Calu3 (cell line): Measurements from ENCODE around the gene TNIP2. TPM values are rescaled to one million over a fixed set of nuclear protein-coding genes. Genes with fewer than 3 reads are reported as not detected.

Source experiments
- BruUV-seq: library from RNA; stranded (reverse); fragments of 400-500 nt; replicated peaks from 2 replicates; lab custom pipeline; 2021; lab: Mats Ljungman, UMichigan
- CTCF ChIA-PET: fragments of 300-600 bp; sonication (Branson Sonifier 250); formaldehyde crosslinking; loops from one replicate; lab custom pipeline; 2022; ENCODE audit warnings: antibody characterized with exemption; lab: Charles Lee
- DNase-seq: peaks from one replicate; pipeline ENCODE4 v3.0.0; 2022
- H3K27ac Mint-ChIP-seq: one replicate; pipeline ENCODE4 v1.8.0; 2022; ENCODE audit warnings: mixed read lengths; ENCODE audit not compliant: unreplicated experiment
- H3K27me3 Mint-ChIP-seq: one replicate; pipeline ENCODE4 v1.8.0; 2022; ENCODE audit warnings: mixed read lengths; ENCODE audit not compliant: unreplicated experiment
- H3K36me3 Mint-ChIP-seq: one replicate; pipeline ENCODE4 v1.8.0; 2022; ENCODE audit warnings: mild to moderate bottlenecking, moderate library complexity, mixed read lengths; ENCODE audit not compliant: insufficient read depth, unreplicated experiment
- H3K4me1 Mint-ChIP-seq: one replicate; pipeline ENCODE4 v1.8.0; 2022; ENCODE audit warnings: mild to moderate bottlenecking, low read depth, mixed read lengths; ENCODE audit not compliant: unreplicated experiment
- H3K4me3 Mint-ChIP-seq: one replicate; pipeline ENCODE4 v1.8.0; 2022; ENCODE audit warnings: mild to moderate bottlenecking, low read depth, moderate library complexity, mixed read lengths; ENCODE audit not compliant: unreplicated experiment
- H3K9me3 Mint-ChIP-seq: one replicate; pipeline ENCODE4 v1.8.0; 2022; ENCODE audit warnings: low read depth, mixed read lengths; ENCODE audit not compliant: unreplicated experiment
- intact Hi-C: fragments of 100-400 bp; cut with micrococcal nuclease; formaldehyde crosslinking; loops from one replicate; pipeline ENCODE4 v1.10.0; 2022; ENCODE audit not compliant: unreplicated experiment
- total RNA-seq: library from RNA; stranded (reverse); gene quantifications from 2 replicates; pipeline ENCODE4 v1.2.3, GENCODE V29; 2022
- TF ChIP-seq, protein P1 (sequence below): fragments of 200-600 bp; IDR thresholded peaks from one replicate; pipeline ENCODE4 v1.8.0; 2022; ENCODE audit warnings: antibody characterized with exemption; ENCODE audit not compliant: unreplicated experiment

TNIP2 gene
- total RNA-seq, 1 experiment from 2014 or later: 18.7 TPM

DNA sequence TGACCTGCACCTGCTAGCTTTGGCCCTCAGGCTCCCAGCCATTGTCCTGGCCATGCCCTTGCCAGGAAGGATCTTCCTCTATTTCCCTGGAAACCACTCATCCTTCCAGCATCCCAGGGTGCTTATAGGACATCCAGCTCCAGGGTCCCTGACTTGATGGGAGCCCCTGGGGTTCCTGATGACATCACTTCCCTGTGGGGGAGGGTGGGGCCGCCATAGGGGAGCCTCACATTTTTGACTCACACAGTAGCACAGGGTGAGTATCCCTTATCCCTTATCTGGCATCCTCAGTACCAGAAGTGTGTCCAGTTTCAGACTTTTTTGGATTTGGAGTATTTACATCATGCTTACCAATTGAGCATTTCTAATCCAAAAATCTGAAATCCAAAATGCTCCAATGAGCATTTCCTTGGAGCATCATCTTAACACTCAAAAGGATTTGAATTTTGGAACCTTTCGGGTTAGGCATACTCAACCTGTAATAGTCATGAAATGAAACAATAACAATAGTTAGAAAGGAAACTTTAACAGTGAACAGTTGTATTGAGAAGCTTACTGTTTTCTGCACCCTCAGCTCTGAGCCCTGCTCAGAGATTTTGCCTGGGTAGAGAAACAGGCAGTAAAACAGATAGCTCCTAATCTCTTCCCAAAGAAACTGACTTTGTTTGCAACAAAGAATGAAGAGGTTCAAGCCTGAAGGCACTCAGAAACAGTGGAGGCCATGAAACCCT lies 22.1 kb downstream of the TNIP2 start:
- Mint-ChIP-seq H3K27ac (no peak overlapping the region), H3K4me1 (no peaks in the 10 kb centered on the region), H3K4me3 (no peak overlapping the region), H3K36me3 (peaks cover 31% of the 10 kb centered on the region), H3K27me3 (no peaks in the 10 kb centered on the region), H3K9me3 (peaks cover 3% of the 10 kb centered on the region)
- no TSS peak for BruUV-seq
- CTCF ChIA-PET: no interaction called here
- no peak for DNase-seq
- intact Hi-C loops: no loop called here
- TF ChIP-seq, protein P1, sequence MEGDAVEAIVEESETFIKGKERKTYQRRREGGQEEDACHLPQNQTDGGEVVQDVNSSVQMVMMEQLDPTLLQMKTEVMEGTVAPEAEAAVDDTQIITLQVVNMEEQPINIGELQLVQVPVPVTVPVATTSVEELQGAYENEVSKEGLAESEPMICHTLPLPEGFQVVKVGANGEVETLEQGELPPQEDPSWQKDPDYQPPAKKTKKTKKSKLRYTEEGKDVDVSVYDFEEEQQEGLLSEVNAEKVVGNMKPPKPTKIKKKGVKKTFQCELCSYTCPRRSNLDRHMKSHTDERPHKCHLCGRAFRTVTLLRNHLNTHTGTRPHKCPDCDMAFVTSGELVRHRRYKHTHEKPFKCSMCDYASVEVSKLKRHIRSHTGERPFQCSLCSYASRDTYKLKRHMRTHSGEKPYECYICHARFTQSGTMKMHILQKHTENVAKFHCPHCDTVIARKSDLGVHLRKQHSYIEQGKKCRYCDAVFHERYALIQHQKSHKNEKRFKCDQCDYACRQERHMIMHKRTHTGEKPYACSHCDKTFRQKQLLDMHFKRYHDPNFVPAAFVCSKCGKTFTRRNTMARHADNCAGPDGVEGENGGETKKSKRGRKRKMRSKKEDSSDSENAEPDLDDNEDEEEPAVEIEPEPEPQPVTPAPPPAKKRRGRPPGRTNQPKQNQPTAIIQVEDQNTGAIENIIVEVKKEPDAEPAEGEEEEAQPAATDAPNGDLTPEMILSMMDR: no peak

DNA sequence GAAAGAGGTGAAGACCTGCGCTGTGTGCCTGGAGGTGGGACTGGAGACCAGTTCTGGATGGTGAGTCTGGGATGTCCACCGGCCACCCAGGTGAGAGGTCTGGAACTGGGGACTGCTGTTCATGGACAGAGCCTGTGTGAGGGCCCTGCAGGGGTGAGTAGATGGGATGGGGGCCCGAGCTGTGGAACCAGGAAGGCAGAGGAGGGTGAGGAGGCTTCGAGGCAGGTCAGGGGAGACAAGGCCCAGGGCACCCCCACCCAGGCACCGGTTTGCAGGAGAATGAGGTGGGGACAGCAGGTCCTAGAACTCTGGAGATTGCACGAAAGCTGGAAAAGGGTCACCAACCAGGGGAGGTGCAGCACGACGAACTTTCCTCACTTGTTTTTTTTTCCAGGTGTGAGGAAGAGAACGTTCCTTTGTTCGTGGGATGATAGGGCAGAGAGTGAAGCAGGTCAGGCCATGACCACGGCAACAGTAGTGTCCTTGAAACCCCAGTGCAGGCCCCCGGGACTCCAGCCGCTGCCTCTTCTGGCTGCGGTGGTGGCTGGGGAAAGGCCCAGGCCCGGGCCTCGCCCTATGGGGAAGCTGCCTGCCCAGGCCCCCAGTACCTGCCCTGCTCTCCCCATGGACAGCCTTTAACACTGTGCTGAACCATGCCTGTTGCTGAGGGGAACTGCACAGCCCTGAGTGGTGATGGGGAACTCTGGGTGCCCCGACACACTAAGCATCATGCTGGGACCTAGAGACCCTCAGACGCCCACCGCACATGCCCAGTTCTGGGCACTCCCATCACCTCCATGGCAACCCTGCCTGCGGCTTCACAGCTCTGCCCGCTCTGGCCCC lies 22.9 kb downstream of the TNIP2 start:
- H3K27me3 Mint-ChIP-seq: no peaks in the 10 kb centered on the region
- no peak overlapping the region for H3K27ac Mint-ChIP-seq
- peaks cover under 1% of the 10 kb centered on the region for H3K9me3 Mint-ChIP-seq
- TF ChIP-seq, protein P1: no peak
- no peak overlapping the region for H3K4me3 Mint-ChIP-seq
- no peaks in the 10 kb centered on the region for H3K4me1 Mint-ChIP-seq
- DNase-seq: no peak
- H3K36me3 Mint-ChIP-seq: peaks cover 32% of the 10 kb centered on the region
- CTCF ChIA-PET: no interaction called here
- no TSS peak for BruUV-seq
- intact Hi-C loops: no loop called here

DNA sequence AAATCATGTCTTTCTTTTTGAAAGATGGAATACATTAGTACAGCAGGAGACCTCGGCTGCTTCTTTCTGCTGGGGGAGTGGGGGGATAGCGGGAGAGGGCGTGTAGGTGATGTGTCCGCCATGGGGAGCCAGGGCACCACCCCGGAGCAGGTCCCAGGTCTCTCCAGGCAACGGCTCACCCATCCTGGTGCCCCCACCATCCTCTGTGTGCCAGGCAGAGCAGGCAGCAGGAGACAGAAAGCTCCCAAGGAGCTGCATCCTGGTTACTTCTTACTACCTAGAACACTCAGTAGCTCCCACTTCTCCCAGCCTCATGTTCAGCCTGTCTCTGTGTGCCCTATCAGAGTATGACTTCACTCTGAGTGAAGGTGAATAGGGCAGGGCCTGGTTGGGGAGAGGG lies 23.6 kb downstream of the TNIP2 start:
- CTCF ChIA-PET: no interaction called here
- intact Hi-C loops: no loop called here
- no peak overlapping the region for H3K27ac Mint-ChIP-seq
- no peak for DNase-seq
- TF ChIP-seq, protein P1: no peak
- no TSS peak for BruUV-seq
- H3K36me3 Mint-ChIP-seq: peaks cover 32% of the 10 kb centered on the region
- H3K4me1 Mint-ChIP-seq: no peaks in the 10 kb centered on the region
- H3K27me3 Mint-ChIP-seq: no peaks in the 10 kb centered on the region
- no peaks in the 10 kb centered on the region for H3K9me3 Mint-ChIP-seq
- H3K4me3 Mint-ChIP-seq: no peak overlapping the region

DNA sequence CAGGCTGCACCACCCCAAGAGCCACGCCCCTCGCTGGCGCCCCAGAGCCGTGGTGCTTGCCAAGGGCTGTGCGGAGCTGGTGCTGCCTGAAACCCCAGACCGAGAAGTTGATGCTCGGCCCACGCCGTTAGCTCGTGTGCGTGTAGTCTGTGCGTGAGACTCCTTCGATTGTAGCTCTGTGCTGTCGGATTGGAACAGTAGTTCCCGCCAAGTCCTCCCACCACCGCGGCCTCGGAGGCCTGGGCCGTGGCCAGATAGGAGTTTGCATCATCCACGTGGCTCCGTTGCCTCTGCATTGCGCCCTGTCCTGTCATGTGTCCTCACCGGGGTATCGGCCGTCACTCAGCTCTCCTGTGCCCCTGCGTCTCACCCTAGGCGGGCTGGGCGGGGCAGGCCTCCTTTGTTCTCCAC lies 24.2 kb downstream of the TNIP2 start:
- no TSS peak for BruUV-seq
- peaks cover 32% of the 10 kb centered on the region for H3K36me3 Mint-ChIP-seq
- TF ChIP-seq, protein P1: no peak
- no peak overlapping the region for H3K4me3 Mint-ChIP-seq
- CTCF ChIA-PET: no interaction called here
- no peaks in the 10 kb centered on the region for H3K4me1 Mint-ChIP-seq
- no peaks in the 10 kb centered on the region for H3K27me3 Mint-ChIP-seq
- no peak for DNase-seq
- intact Hi-C loops: no loop called here
- no peaks in the 10 kb centered on the region for H3K9me3 Mint-ChIP-seq
- H3K27ac Mint-ChIP-seq: no peak overlapping the region
